Pancreas (tissue), 10 donors: ENCODE measurements around the gene SFXN3. TPM values are rescaled to one million over a fixed set of nuclear protein-coding genes. Genes with fewer than 3 reads are reported as not detected.

Experiments
- ATAC-seq, 4 donors: fragments of 200-7000 bp; cut with Tn5 transposase; one replicate each; pipeline versions ENCODE4 v1.8.0 to v1.9.1; 2020; ENCODE audit warnings: mild to moderate bottlenecking in 4 of 4, moderate library complexity in 4 of 4
- DNase-seq, 6 donors: peaks; one replicate each; pipeline ENCODE4 v3.0.0-alpha.2; 2020
- FAIRE-seq: peaks from 2 replicates; lab custom pipeline; 2012; peaks lifted over from hg19 to GRCh38; lab: Jason Lieb, UNC
- H3K27ac ChIP-seq, 4 donors: fragments of 200-600 bp; sonication (generic); 1 replicate in 3 of 4; 2 replicates in 1 of 4; pipeline versions ENCODE4 v1.5.0 to v1.8.0; 2020
- H3K27me3 ChIP-seq, 4 donors: fragments of 200-600 bp; one replicate each; pipeline ENCODE4 v1.8.0; 2021
- H3K36me3 ChIP-seq, 3 donors: fragments of 200-600 bp; sonication (generic) in 1 of 3; one replicate each; pipeline versions ENCODE4 v1.5.0 to v1.8.0; 2020 to 2021
- H3K4me1 ChIP-seq, 3 donors: fragments of 200-600 bp; one replicate each; pipeline ENCODE4 v1.8.0; 2021
- H3K4me3 ChIP-seq, 4 donors: fragments of 200-600 bp; sonication (generic) in 2 of 4; one replicate each; pipeline versions ENCODE4 v1.5.0 to v1.8.0; 2020 to 2021
- H3K9me3 ChIP-seq, 4 donors: fragments of 200-600 bp; one replicate each; pipeline ENCODE4 v1.8.0; 2021
- CTCF ChIP-seq, 4 donors: fragments of 200-600 bp; sonication (generic) in 3 of 4; IDR thresholded peaks; one replicate each; pipeline versions ENCODE4 v1.5.0 to v1.8.0; 2021; ENCODE audit warnings: antibody characterized with exemption in 4 of 4
- WGBS, 2 donors: extraction: QIAGEN DNeasy Blood & Tissue Kit; methylation state at CpG; one replicate each; pipeline ENCODE4 v1.1.7; 2013; 5-methylcytosine and 5-hydroxymethylcytosine counted together
- intact Hi-C, 3 donors: fragments of 100-400 bp; cut with DNase I; formaldehyde crosslinking; loops; one replicate each; pipeline versions ENCODE4 v1.11.1 to v1.14.2; 2022
- polyA plus RNA-seq, 2 donors: library from polyadenylated mRNA; stranded (reverse); fragments of 200-250 nt; gene quantifications; one replicate each; pipeline ENCODE4 v1.2.3, GENCODE V29; 2013
- total RNA-seq, 6 donors: library from RNA; stranded (reverse); fragmentation: NEBNext Ultra II Directional in 4 of 6; extraction: Animal tissue kit (Norgen Biotek cat#: 25700) in 4 of 6; gene quantifications; one replicate each; pipeline versions ENCODE4 v1.2.1 to v1.2.4, GENCODE V29; 2021 to 2023
- donor health status: healthy with polysubstance abuse.
- donor health status: DM: no; HTN: no; CAD: no; lungs with moderate emphysema.
- donor health status: DM: no; HTN: no; CAD: no.
- donor health status: control.
- donor health status: control.
- donor health status: Bipolar disorder and iron deficiency.
- donor health status: DM: yes; HTN: yes; CAD: no.
- donor health status: DM: no; HTN: no; CAD: no.
- donor health status: DM: no; HTN: no; CAD: no.
- donor health status: DM: yes; HTN: yes; CAD: no.

SFXN3 gene
- total and polyA plus RNA-seq, 8 donors = 8.2 to 33.5 (median 16.4) TPM

DNA sequence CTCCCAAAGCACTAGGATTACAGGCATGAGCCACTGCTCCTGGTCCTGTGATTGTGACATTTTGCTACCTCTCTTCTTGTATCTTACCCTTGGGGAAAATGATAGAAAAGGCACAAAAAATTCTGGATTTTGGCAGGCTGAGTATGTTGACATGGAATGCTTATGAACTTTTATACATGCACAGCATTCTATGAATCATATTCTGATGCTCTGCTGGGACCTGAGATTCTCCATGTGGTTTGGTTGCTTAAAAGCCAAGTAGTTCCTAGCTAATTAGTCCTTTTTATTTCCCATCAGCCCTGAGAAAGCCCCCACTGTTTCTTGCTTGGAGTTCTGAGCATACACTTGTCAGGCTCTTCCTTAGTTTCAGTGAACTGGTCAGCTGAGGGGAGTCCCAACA, 22.5 kb downstream of the SFXN3 start:
- intact Hi-C loops = no loop called here
- DNase-seq (no peak), ATAC-seq (no peak), FAIRE-seq (no peak)
- no peak overlapping the region for H3K27ac ChIP-seq
- H3K36me3 ChIP-seq = no peaks in the 10 kb centered on the region
- H3K9me3 ChIP-seq = no peaks in the 10 kb centered on the region
- no peaks in the 10 kb centered on the region for H3K4me1 ChIP-seq
- peaks cover 0 to 9% (median 1%) of the 10 kb centered on the region in 4 donors for H3K27me3 ChIP-seq
- TF ChIP-seq CTCF (IDR thresholded peaks at IDR 0.05) = no peak
- H3K4me3 ChIP-seq = no peak overlapping the region

DNA sequence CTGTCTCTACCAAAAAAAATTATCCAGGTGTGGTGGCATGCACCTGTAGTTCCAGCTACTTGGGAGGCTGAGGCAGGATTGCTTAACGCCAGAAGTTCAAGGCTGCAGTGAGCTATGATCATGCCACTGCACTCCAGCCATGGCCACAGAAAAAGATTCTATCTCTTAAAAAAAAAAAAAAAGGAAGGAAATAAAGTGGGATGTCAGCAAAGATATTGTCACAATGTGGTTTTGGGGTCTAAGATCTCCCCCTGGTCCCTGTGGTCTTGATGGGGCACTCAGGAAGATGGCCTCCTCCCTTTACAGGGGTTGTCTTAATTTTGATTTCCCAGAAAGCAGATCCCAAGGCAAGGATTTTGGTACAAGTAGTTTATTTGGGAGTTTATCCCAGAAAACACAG, 23.3 kb downstream of the SFXN3 start:
- intact Hi-C loops = no loop called here
- Histone ChIP-seq H3K27me3 (peaks cover 0 to 4% (median under 1%) of the 10 kb centered on the region in 4 donors), H3K36me3 (no peaks in the 10 kb centered on the region), H3K9me3 (no peaks in the 10 kb centered on the region), H3K4me1 (no peaks in the 10 kb centered on the region), H3K27ac (no peak overlapping the region), H3K4me3 (no peak overlapping the region)
- ATAC-seq (no peak), DNase-seq (no peak), FAIRE-seq (no peak)
- 86 to 92% methylated on average over 1 of the region's 1 CpG for WGBS, 2 donors
- TF ChIP-seq CTCF (IDR thresholded peaks at IDR 0.05) = no peak

DNA sequence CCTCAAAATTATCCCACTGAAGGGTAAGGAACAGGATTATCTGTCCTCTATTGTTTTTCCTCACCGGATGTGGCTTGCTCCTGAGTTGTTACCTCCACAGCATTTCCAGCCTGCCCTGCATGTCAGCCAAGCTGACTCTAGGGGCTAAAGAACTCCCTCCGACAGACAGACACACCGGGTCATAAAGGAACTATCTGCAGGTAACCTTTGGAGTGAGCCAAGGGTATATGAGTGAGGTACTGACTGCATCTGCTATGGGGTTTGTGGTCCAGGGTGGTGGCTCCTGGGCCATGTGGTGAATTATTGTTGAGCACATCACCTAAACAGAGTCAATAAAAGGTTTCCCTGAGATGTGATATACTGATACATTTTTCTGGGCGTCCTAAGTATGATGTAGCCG, 23.8 kb downstream of the SFXN3 start:
- ATAC-seq = no peak
- Histone ChIP-seq H3K4me1 (no peaks in the 10 kb centered on the region), H3K27ac (no peak overlapping the region), H3K27me3 (no peaks in the 10 kb centered on the region), H3K4me3 (no peak overlapping the region), H3K9me3 (no peaks in the 10 kb centered on the region), H3K36me3 (no peaks in the 10 kb centered on the region)
- no peak for TF ChIP-seq CTCF (IDR thresholded peaks at IDR 0.05)
- 78 to 86% methylated on average over 5 of the region's 5 CpGs for WGBS, 2 donors
- no peak for DNase-seq
- FAIRE-seq = no peak
- intact Hi-C loops = no loop called here

GRCh38 chr10:101055411-101055810, 24.4 kb downstream of the SFXN3 start:
- H3K27ac ChIP-seq = no peak overlapping the region
- ATAC-seq (no peak), DNase-seq (no peak), FAIRE-seq (no peak)
- no peaks in the 10 kb centered on the region for H3K27me3 ChIP-seq
- intact Hi-C loops = no loop called here
- no peaks in the 10 kb centered on the region for H3K9me3 ChIP-seq
- H3K4me1 ChIP-seq = no peaks in the 10 kb centered on the region
- no peaks in the 10 kb centered on the region for H3K36me3 ChIP-seq
- 68 to 82% methylated on average over 4 of the region's 4 CpGs for WGBS, 2 donors
- TF ChIP-seq CTCF (IDR thresholded peaks at IDR 0.05) = no peak
- no peak overlapping the region for H3K4me3 ChIP-seq

DNA sequence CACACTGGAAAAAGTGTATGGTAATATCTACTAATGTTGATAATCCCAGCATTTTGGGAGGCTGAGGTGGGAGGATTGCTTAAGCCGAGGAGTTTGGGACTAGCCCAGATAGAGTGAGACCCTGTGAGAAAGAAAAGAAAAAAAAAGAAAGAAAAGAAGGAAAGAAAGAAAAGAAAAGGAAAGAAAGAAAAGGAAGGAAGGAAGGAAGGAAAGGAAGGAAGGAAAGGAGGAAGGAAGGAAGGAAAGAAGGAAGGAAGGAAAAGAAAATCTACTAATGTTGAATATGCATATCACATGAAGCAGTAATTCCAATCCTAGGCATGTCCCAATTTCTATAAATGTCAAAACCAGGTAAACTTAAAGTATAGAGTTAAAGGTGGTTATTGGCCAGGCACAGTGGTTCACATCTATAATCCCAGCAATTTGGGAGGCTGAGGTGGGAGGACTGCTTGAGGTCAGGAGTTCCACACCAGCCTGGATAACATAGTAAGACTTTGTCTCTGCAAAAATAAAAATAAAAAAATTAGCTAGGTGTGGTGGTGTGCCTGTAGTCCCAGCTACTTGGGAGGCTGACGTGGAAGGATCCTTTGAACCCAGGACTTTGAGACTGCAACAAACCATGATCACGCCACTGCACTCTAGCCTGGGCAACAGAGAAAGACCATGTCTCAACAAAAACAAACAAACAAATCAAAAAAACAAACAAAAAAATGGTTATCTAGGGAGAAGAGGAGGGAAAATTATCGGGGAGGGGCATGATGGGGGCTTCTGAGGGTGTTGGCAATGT, 25.5 kb downstream of the SFXN3 start:
- H3K27ac ChIP-seq = no peak overlapping the region
- H3K9me3 ChIP-seq = no peaks in the 10 kb centered on the region
- H3K4me1 ChIP-seq = no peaks in the 10 kb centered on the region
- ATAC-seq (no peak), FAIRE-seq (no peak), DNase-seq (no peak)
- TF ChIP-seq CTCF (IDR thresholded peaks at IDR 0.05) = no peak
- no peaks in the 10 kb centered on the region for H3K36me3 ChIP-seq
- no peak overlapping the region for H3K4me3 ChIP-seq
- WGBS, 2 donors = 90 to 95% methylated on average over 4 of the region's 4 CpGs
- H3K27me3 ChIP-seq = no peaks in the 10 kb centered on the region
- intact Hi-C loops = no loop called here
